ENCODE measurements around the gene FABP3. TPM values are rescaled to one million over a fixed set of nuclear protein-coding genes. Genes with fewer than 3 reads are reported as not detected.
A peak's percentile ranks its signal among the peaks of the same experiment; 100 is the strongest.

Gene FABP3
- total and polyA plus RNA-seq, 4 donors = 1.7 to 39.8 (median 13.3) TPM

- Histone ChIP-seq H3K4me3 (no peak overlapping the region), H3K9ac (ENCODE audit: insufficient read depth in 1 of 2, low read length in 2 of 2) (no peak overlapping the region)
Measured at GRCh38 chr1:31394584-31395193, 21.8 kb upstream of the FABP3 start.

GRCh38 chr1:31393463-31393862 is 20.6 kb upstream of the FABP3 start:
- Histone ChIP-seq H3K9ac (ENCODE audit: insufficient read depth in 1 of 2, low read length in 2 of 2) (no peak overlapping the region), H3K4me1 (ENCODE audit: control insufficient read depth in 5 of 5, insufficient read depth in 5 of 5, low read length in 5 of 5) (peaks cover 0 to 6% (median 0%) of the 10 kb centered on the region in 5 donors), H3K36me3 (ENCODE audit: control insufficient read depth in 4 of 4, insufficient read depth in 4 of 4, low read length in 4 of 4) (no peaks in the 10 kb centered on the region), H3K4me3 (no peak overlapping the region), H3K27ac (ENCODE audit: low read depth in 1 of 2, low read length in 1 of 2) (no peak overlapping the region), H3K27me3 (ENCODE audit: control insufficient read depth in 3 of 3, insufficient read depth in 3 of 3, low read length in 2 of 3) (no peaks in the 10 kb centered on the region), H3K9me3 (ENCODE audit: control insufficient read depth in 4 of 4, insufficient read depth in 3 of 4, low read length in 3 of 4) (no peaks in the 10 kb centered on the region)
- DNase-seq = no peak
- no peak for TF ChIP-seq CTCF (IDR thresholded peaks at IDR 0.05; ENCODE audit: control extremely low read depth, extremely low read depth)
- ATAC-seq (ENCODE audit: insufficient read depth, low FRiP score) = no peak

More at GRCh38 chr1:31394584-31395193, 21.8 kb upstream of the FABP3 start:
- Histone ChIP-seq H3K4me1 (ENCODE audit: control insufficient read depth in 5 of 5, insufficient read depth in 5 of 5, low read length in 5 of 5) (peaks cover 0 to 6% (median 0%) of the 10 kb centered on the region in 5 donors), H3K27ac (ENCODE audit: low read depth in 1 of 2, low read length in 1 of 2) (peak overlapping the region in 1 of 2 donors; percentile 58), H3K9me3 (ENCODE audit: control insufficient read depth in 4 of 4, insufficient read depth in 3 of 4, low read length in 3 of 4) (no peaks in the 10 kb centered on the region), H3K36me3 (ENCODE audit: control insufficient read depth in 4 of 4, insufficient read depth in 4 of 4, low read length in 4 of 4) (no peaks in the 10 kb centered on the region), H3K27me3 (ENCODE audit: control insufficient read depth in 3 of 3, insufficient read depth in 3 of 3, low read length in 2 of 3) (no peaks in the 10 kb centered on the region)
- peak; percentile 92 for ATAC-seq (ENCODE audit: insufficient read depth, low FRiP score)
- peak; percentile 77 for TF ChIP-seq CTCF (IDR thresholded peaks at IDR 0.05; ENCODE audit: control extremely low read depth, extremely low read depth)
- WGBS, 2 donors = 1% methylated on average over 35 to 36 of the region's 36 CpGs
- DNase-seq = peak; percentile 77 to 82 (median 77)

DNA sequence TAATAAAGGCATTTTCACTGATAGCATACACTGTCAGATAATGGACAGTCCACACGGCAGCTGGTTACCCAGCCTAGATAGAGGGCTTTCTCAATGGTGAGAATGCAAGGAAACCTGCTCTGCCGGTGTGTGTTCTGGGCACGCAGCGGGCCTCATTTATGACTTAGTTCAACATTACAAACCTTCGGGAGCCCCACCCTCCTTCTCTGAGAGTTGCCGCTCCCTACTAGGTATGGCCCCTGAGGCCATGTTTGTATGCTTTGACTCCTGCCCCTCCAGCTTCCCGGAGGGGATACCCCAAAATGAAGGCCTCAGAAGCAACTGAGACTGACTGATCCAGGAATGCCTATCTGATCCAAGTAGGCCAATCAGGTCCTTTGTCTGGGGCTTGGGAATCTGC is 17.2 kb upstream of the FABP3 start:
- H3K9me3 ChIP-seq (ENCODE audit: control insufficient read depth in 4 of 4, insufficient read depth in 3 of 4, low read length in 3 of 4) = no peaks in the 10 kb centered on the region
- H3K27ac ChIP-seq (ENCODE audit: low read depth in 1 of 2, low read length in 1 of 2) = no peak overlapping the region
- peak; percentile 45 to 76 (median 50) for DNase-seq
- peaks cover 0 to 6% (median 0%) of the 10 kb centered on the region in 5 donors for H3K4me1 ChIP-seq (ENCODE audit: control insufficient read depth in 5 of 5, insufficient read depth in 5 of 5, low read length in 5 of 5)
- no peak for ATAC-seq (ENCODE audit: insufficient read depth, low FRiP score)
- no peak overlapping the region for H3K4me3 ChIP-seq
- peak overlapping the region in 1 of 2 donors; percentile 0 for H3K9ac ChIP-seq (ENCODE audit: insufficient read depth in 1 of 2, low read length in 2 of 2)
- WGBS, 2 donors = 66 to 88% methylated on average over 7 of the region's 7 CpGs
- no peaks in the 10 kb centered on the region for H3K36me3 ChIP-seq (ENCODE audit: control insufficient read depth in 4 of 4, insufficient read depth in 4 of 4, low read length in 4 of 4)
- no peaks in the 10 kb centered on the region for H3K27me3 ChIP-seq (ENCODE audit: control insufficient read depth in 3 of 3, insufficient read depth in 3 of 3, low read length in 2 of 3)
- TF ChIP-seq CTCF (IDR thresholded peaks at IDR 0.05; ENCODE audit: control extremely low read depth, extremely low read depth) = no peak

DNA sequence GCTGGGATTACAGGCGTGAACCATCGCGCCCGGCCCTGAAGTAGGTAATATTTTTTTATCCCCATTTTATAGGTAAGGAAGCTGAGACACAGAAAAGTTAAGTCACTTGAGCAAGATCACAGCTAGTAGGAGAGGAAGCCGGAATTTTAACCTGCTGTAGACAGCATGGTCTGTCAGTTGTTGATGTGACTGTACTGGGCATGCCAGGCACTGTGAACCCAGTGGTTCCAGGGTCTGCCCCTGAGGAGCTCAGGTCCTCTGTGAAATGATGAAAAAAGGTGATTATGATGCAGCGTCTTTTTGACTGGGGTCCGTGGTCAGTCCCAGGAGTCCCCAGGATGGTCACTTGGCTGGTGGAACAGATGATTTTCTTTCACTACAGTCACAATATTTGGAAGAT is 16.7 kb upstream of the FABP3 start:
- 92 to 95% methylated on average over 7 of the region's 7 CpGs for WGBS, 2 donors
- no peak for DNase-seq
- H3K4me1 ChIP-seq (ENCODE audit: control insufficient read depth in 5 of 5, insufficient read depth in 5 of 5, low read length in 5 of 5) = peaks cover 0 to 3% (median 0%) of the 10 kb centered on the region in 5 donors
- no peaks in the 10 kb centered on the region for H3K27me3 ChIP-seq (ENCODE audit: control insufficient read depth in 3 of 3, insufficient read depth in 3 of 3, low read length in 2 of 3)
- no peaks in the 10 kb centered on the region for H3K9me3 ChIP-seq (ENCODE audit: control insufficient read depth in 4 of 4, insufficient read depth in 3 of 4, low read length in 3 of 4)
- no peak for TF ChIP-seq CTCF (IDR thresholded peaks at IDR 0.05; ENCODE audit: control extremely low read depth, extremely low read depth)
- H3K9ac ChIP-seq (ENCODE audit: insufficient read depth in 1 of 2, low read length in 2 of 2) = no peak overlapping the region
- no peak overlapping the region for H3K4me3 ChIP-seq
- H3K36me3 ChIP-seq (ENCODE audit: control insufficient read depth in 4 of 4, insufficient read depth in 4 of 4, low read length in 4 of 4) = no peaks in the 10 kb centered on the region
- no peak for ATAC-seq (ENCODE audit: insufficient read depth, low FRiP score)
- no peak overlapping the region for H3K27ac ChIP-seq (ENCODE audit: low read depth in 1 of 2, low read length in 1 of 2)
